DND-41 (cell line): Measurements from ENCODE around the gene RAPGEF2.

Experiments
- CTCF ChIP-seq: IDR thresholded peaks from 2 replicates; pipeline ENCODE4 v1.5.1; 2012; ENCODE audit warnings: borderline replicate concordance, low read length, moderate library complexity, mild to moderate bottlenecking; ENCODE audit not compliant: poor library complexity, severe bottlenecking; ENCODE audit errors: extremely low read depth
- EZH2 ChIP-seq: IDR thresholded peaks from 3 replicates; pipeline ENCODE4 v1.6.1; 2012; ENCODE audit warnings: borderline replicate concordance, low read depth, mild to moderate bottlenecking, moderate library complexity, low read length, inconsistent platforms; ENCODE audit not compliant: severe bottlenecking

GRCh38 chr4:159379836-159380235 lies 277.0 kb downstream of the RAPGEF2 start:
- TF ChIP-seq CTCF, result no peak
- TF ChIP-seq EZH2, result no peak
